ENCODE results near the gene KCNQ1. TPM values are rescaled to one million over a fixed set of nuclear protein-coding genes. Genes with fewer than 3 reads are reported as not detected.

The KCNQ1 gene
- total RNA-seq, 1 donor from 2014 or later = 4.8 TPM

GRCh38 chr11:2737866-2738265 lies 293.1 kb downstream of the KCNQ1 start:
- H3K4me3 Mint-ChIP-seq = no peak overlapping the region
- no peaks in the 10 kb centered on the region for H3K27me3 Mint-ChIP-seq
- DNase-seq (ENCODE audit: extremely low spot score, unreplicated experiment) = no peak
- no peaks in the 10 kb centered on the region for H3K36me3 Mint-ChIP-seq
- peaks cover 34% of the 10 kb centered on the region for H3K4me1 Mint-ChIP-seq (ENCODE audit: unreplicated experiment)
- peak overlapping the region; percentile 62 for H3K27ac Mint-ChIP-seq
- no peaks in the 10 kb centered on the region for H3K9me3 Mint-ChIP-seq
- TF ChIP-seq CTCF (conservative IDR thresholded peaks at IDR 0.05) = no peak

- no peak overlapping the region for H3K27ac Mint-ChIP-seq
- no peaks in the 10 kb centered on the region for H3K9me3 Mint-ChIP-seq
- H3K36me3 Mint-ChIP-seq = no peaks in the 10 kb centered on the region
- no peaks in the 10 kb centered on the region for H3K27me3 Mint-ChIP-seq
- TF ChIP-seq CTCF (conservative IDR thresholded peaks at IDR 0.05) = no peak
- H3K4me3 Mint-ChIP-seq = no peak overlapping the region
- DNase-seq (ENCODE audit: extremely low spot score, unreplicated experiment) = no peak
- H3K4me1 Mint-ChIP-seq (ENCODE audit: unreplicated experiment) = peaks cover 36% of the 10 kb centered on the region
Measured at GRCh38 chr11:2738551-2739431, 294.0 kb downstream of the KCNQ1 start.

GRCh38 chr11:2739531-2740274 lies 294.9 kb downstream of the KCNQ1 start:
- peaks cover 33% of the 10 kb centered on the region for H3K4me1 Mint-ChIP-seq (ENCODE audit: unreplicated experiment)
- TF ChIP-seq CTCF (conservative IDR thresholded peaks at IDR 0.05) = no peak
- H3K27me3 Mint-ChIP-seq = no peaks in the 10 kb centered on the region
- no peaks in the 10 kb centered on the region for H3K36me3 Mint-ChIP-seq
- H3K4me3 Mint-ChIP-seq = no peak overlapping the region
- H3K9me3 Mint-ChIP-seq = no peaks in the 10 kb centered on the region
- DNase-seq (ENCODE audit: extremely low spot score, unreplicated experiment) = no peak
- H3K27ac Mint-ChIP-seq = no peak overlapping the region

GRCh38 chr11:2740275-2740940 lies 295.6 kb downstream of the KCNQ1 start:
- H3K36me3 Mint-ChIP-seq = no peaks in the 10 kb centered on the region
- peaks cover 33% of the 10 kb centered on the region for H3K4me1 Mint-ChIP-seq (ENCODE audit: unreplicated experiment)
- DNase-seq (ENCODE audit: extremely low spot score, unreplicated experiment) = no peak
- H3K27me3 Mint-ChIP-seq = no peaks in the 10 kb centered on the region
- no peaks in the 10 kb centered on the region for H3K9me3 Mint-ChIP-seq
- no peak overlapping the region for H3K27ac Mint-ChIP-seq
- no peak overlapping the region for H3K4me3 Mint-ChIP-seq
- TF ChIP-seq CTCF (conservative IDR thresholded peaks at IDR 0.05) = no peak

- DNase-seq (ENCODE audit: extremely low spot score, unreplicated experiment) = no peak
- no peaks in the 10 kb centered on the region for H3K27me3 Mint-ChIP-seq
- no peak overlapping the region for H3K27ac Mint-ChIP-seq
- no peaks in the 10 kb centered on the region for H3K9me3 Mint-ChIP-seq
- TF ChIP-seq CTCF (conservative IDR thresholded peaks at IDR 0.05) = no peak
- H3K36me3 Mint-ChIP-seq = no peaks in the 10 kb centered on the region
- no peak overlapping the region for H3K4me3 Mint-ChIP-seq
- H3K4me1 Mint-ChIP-seq (ENCODE audit: unreplicated experiment) = peaks cover 33% of the 10 kb centered on the region
Measured at GRCh38 chr11:2741006-2741376, 296.2 kb downstream of the KCNQ1 start.

All from type B pancreatic cell (in vitro differentiated cells).